Activated T-cell treated with anti-CD3 and anti-CD28 coated beads for 1 hour (primary cell): ENCODE data around the gene PIP5K1C.
"Not testable (repeated sequence)": the region's sequence is repeated elsewhere in the genome, so short reads cannot be mapped to it uniquely, and the experiment has no call there.

Experiments used
- DNase-seq: peaks from one replicate; pipeline ENCODE4 v3.0.0-alpha.2; 2020; ENCODE audit warnings: low read depth

The PIP5K1C gene

GRCh38 chr19:3660493-3661219 is 39.6 kb downstream of the PIP5K1C start:
- no peak for DNase-seq

GRCh38 chr19:3659746-3660112 is 40.5 kb downstream of the PIP5K1C start:
- no peak for DNase-seq

- DNase-seq: no peak
Observed at GRCh38 chr19:3658870-3659745, 41.2 kb downstream of the PIP5K1C start.

GRCh38 chr19:3658004-3658869 is 42.0 kb downstream of the PIP5K1C start:
- no peak for DNase-seq

GRCh38 chr19:3657395-3657769 is 42.9 kb downstream of the PIP5K1C start:
- no peak for DNase-seq

- no peak for DNase-seq
Observed at GRCh38 chr19:3656747-3657394, 43.4 kb downstream of the PIP5K1C start.

- DNase-seq: no peak
Observed at GRCh38 chr19:3656073-3656746, 44.1 kb downstream of the PIP5K1C start.

GRCh38 chr19:3655402-3656072 is 44.7 kb downstream of the PIP5K1C start:
- no peak for DNase-seq

- DNase-seq: no peak
Observed at GRCh38 chr19:3653865-3654513, 46.3 kb downstream of the PIP5K1C start.

- no peak for DNase-seq
Observed at GRCh38 chr19:3653081-3653795, 47.0 kb downstream of the PIP5K1C start.

GRCh38 chr19:3652422-3652821 is 47.8 kb downstream of the PIP5K1C start:
- no peak for DNase-seq

- no peak for DNase-seq
Observed at GRCh38 chr19:3651684-3652083, 48.6 kb downstream of the PIP5K1C start.

GRCh38 chr19:3649888-3650287 is 50.4 kb downstream of the PIP5K1C start:
- DNase-seq: no peak

GRCh38 chr19:3648037-3648905 is 52.0 kb downstream of the PIP5K1C start:
- no peak for DNase-seq

GRCh38 chr19:3647102-3647501 is 53.2 kb downstream of the PIP5K1C start:
- DNase-seq: not testable (repeated sequence)

- no peak for DNase-seq
Observed at GRCh38 chr19:3646336-3647092, 53.8 kb downstream of the PIP5K1C start.

GRCh38 chr19:3645726-3646125 is 54.5 kb downstream of the PIP5K1C start:
- DNase-seq: no peak

GRCh38 chr19:3645067-3645396 is 55.2 kb downstream of the PIP5K1C start:
- no peak for DNase-seq
